ENCODE results near the gene ITLN1.

- TF ChIP-seq, protein P1, sequence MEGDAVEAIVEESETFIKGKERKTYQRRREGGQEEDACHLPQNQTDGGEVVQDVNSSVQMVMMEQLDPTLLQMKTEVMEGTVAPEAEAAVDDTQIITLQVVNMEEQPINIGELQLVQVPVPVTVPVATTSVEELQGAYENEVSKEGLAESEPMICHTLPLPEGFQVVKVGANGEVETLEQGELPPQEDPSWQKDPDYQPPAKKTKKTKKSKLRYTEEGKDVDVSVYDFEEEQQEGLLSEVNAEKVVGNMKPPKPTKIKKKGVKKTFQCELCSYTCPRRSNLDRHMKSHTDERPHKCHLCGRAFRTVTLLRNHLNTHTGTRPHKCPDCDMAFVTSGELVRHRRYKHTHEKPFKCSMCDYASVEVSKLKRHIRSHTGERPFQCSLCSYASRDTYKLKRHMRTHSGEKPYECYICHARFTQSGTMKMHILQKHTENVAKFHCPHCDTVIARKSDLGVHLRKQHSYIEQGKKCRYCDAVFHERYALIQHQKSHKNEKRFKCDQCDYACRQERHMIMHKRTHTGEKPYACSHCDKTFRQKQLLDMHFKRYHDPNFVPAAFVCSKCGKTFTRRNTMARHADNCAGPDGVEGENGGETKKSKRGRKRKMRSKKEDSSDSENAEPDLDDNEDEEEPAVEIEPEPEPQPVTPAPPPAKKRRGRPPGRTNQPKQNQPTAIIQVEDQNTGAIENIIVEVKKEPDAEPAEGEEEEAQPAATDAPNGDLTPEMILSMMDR (IDR thresholded peaks at IDR 0.05): no peak
- TF ChIP-seq POLR2A (IDR thresholded peaks at IDR 0.05): no peak
Measured at GRCh38 chr1:160839746-160840145, 45.2 kb downstream of the ITLN1 start.

All from ovary (tissue), 3 donors.